H1 (cell line): ENCODE results near the gene TMEM212. TPM values are rescaled to one million over a fixed set of nuclear protein-coding genes. Genes with fewer than 3 reads are reported as not detected.

Experiments used
- CHD1 ChIP-seq: IDR thresholded peaks from 2 replicates; pipeline ENCODE4 v1.6.1; 2012; ENCODE audit warnings: low read depth, low read length, improper control_type of control experiment
- HDAC6 ChIP-seq: IDR thresholded peaks from one replicate; pipeline ENCODE4 v1.7.1; 2012; ENCODE audit warnings: low read depth, mild to moderate bottlenecking, inconsistent platforms, low read length, moderate library complexity
- KDM1A ChIP-seq: fragments of 200-600, 300-600 bp; sonication (generic); IDR thresholded peaks from 2 replicates; pipeline ENCODE4 v1.7.1; 2016; ENCODE audit warnings: mild to moderate bottlenecking, low read length, borderline replicate concordance
- SP1 ChIP-seq: IDR thresholded peaks from 2 replicates; pipeline ENCODE4 v1.6.1; 2011; ENCODE audit warnings: low read depth, low read length
- SRF ChIP-seq: IDR thresholded peaks from 2 replicates; pipeline ENCODE4 v1.6.1; 2011; ENCODE audit warnings: mild to moderate bottlenecking, low read depth, low read length, moderate library complexity
- TCF12 ChIP-seq: IDR thresholded peaks from 2 replicates; pipeline ENCODE4 v1.6.1; 2011; ENCODE audit warnings: low read depth, mild to moderate bottlenecking, low read length
- YY1 ChIP-seq: IDR thresholded peaks from 2 replicates; pipeline ENCODE4 v1.6.1; 2011; ENCODE audit warnings: low read depth, mild to moderate bottlenecking, low read length
- polyA plus RNA-seq, 7 experiments: library from polyadenylated mRNA; depleted of rRNA in 3 of 7; stranded (reverse) in 5 of 7; unstranded in 2 of 7; fragments of >200 nt in 5 of 7; fragments of 200-250 nt in 2 of 7; gene quantifications; 1 replicate in 5 of 7; 2 replicates in 1 of 7; 4 replicates in 1 of 7; pipeline versions ENCODE4 v1.2.1 to v1.2.3, GENCODE V29; 2011 to 2013; ENCODE audit warnings: missing spikeins in 2 of 7, mixed read lengths in 2 of 7
- total RNA-seq: library from RNA; stranded (reverse); fragmentation: NEBNext Ultra II Directional; extraction: Animal tissue kit (Norgen Biotek cat#: 25700); gene quantifications from 2 replicates; pipeline ENCODE4 v1.2.1, GENCODE V29; 2021
- TF ChIP-seq, protein P1 (sequence below): IDR thresholded peaks from 2 replicates; pipeline ENCODE4 v1.6.1; 2011; ENCODE audit warnings: low read length, improper control_type of control experiment

The TMEM212 gene
- total and polyA plus RNA-seq, 2 of the 8 experiments (the other 6 are each of a cell fraction or from before 2014, with no cell fraction given) = not detected

- TF ChIP-seq, protein P1, sequence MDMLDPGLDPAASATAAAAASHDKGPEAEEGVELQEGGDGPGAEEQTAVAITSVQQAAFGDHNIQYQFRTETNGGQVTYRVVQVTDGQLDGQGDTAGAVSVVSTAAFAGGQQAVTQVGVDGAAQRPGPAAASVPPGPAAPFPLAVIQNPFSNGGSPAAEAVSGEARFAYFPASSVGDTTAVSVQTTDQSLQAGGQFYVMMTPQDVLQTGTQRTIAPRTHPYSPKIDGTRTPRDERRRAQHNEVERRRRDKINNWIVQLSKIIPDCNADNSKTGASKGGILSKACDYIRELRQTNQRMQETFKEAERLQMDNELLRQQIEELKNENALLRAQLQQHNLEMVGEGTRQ = no peak
- no peak for TF ChIP-seq KDM1A
- TF ChIP-seq HDAC6 = no peak
- no peak for TF ChIP-seq TCF12
- no peak for TF ChIP-seq YY1
- TF ChIP-seq SP1 = no peak
- TF ChIP-seq CHD1 = no peak
- no peak for TF ChIP-seq SRF
- TF ChIP-seq, all 59 proteins: peak for 10
Measured at GRCh38 chr3:171809861-171810628, 33.1 kb upstream of the TMEM212 start, which contains the start of gene PLD1 (continued).
